ENCODE measurements around the gene LGR5.

DNA sequence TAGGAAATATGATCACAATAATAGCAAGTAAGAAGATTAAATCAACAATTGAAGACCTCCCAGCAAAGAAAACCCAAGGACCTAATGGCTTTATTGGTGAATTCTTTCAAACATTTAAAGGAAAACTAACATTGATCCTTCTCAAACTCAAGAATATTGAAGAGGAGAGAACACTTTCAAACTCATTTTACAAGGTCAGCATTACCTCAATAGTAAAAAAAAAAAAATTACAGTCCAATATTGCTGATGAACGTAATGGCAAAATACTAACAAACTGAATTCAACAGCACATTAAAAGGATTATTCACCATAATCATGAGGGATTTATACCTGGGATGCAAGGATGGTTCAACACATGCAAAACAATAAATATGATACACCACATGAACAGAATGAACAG lies 33.7 kb upstream of the LGR5 start:
- TF ChIP-seq EZH2 (IDR thresholded peaks at IDR 0.05; ENCODE audit: low read length, missing control alignments): no peak
- TF ChIP-seq, protein P1, sequence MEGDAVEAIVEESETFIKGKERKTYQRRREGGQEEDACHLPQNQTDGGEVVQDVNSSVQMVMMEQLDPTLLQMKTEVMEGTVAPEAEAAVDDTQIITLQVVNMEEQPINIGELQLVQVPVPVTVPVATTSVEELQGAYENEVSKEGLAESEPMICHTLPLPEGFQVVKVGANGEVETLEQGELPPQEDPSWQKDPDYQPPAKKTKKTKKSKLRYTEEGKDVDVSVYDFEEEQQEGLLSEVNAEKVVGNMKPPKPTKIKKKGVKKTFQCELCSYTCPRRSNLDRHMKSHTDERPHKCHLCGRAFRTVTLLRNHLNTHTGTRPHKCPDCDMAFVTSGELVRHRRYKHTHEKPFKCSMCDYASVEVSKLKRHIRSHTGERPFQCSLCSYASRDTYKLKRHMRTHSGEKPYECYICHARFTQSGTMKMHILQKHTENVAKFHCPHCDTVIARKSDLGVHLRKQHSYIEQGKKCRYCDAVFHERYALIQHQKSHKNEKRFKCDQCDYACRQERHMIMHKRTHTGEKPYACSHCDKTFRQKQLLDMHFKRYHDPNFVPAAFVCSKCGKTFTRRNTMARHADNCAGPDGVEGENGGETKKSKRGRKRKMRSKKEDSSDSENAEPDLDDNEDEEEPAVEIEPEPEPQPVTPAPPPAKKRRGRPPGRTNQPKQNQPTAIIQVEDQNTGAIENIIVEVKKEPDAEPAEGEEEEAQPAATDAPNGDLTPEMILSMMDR (conservative IDR thresholded peaks at IDR 0.05 in 1 of 2, IDR thresholded peaks at IDR 0.05 in 1 of 2; ENCODE audit: low read depth in 1 of 2, low read length in 2 of 2): no peak
